ENCODE data around the gene GNE.

DNA sequence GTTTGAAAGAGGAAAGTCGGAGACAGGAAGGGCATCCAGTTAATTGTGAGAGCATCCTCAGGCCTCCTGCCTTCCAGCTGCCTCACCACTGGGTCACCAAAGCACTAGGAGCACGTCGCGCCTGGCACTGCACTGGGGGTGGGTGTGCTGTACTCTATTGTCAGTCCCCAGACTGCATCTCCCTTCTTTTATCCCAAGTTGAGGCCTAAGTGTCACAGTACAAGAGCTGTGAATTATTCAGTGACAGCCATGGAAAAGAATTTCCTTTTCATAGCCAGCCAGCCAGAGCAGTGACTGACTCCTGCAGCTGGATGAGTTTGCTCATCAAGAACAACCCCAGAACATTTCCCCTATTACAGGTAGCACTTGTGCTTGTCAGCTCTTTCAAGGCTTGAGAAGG lies 51.2 kb downstream of the GNE start:
- TF ChIP-seq, protein P1, sequence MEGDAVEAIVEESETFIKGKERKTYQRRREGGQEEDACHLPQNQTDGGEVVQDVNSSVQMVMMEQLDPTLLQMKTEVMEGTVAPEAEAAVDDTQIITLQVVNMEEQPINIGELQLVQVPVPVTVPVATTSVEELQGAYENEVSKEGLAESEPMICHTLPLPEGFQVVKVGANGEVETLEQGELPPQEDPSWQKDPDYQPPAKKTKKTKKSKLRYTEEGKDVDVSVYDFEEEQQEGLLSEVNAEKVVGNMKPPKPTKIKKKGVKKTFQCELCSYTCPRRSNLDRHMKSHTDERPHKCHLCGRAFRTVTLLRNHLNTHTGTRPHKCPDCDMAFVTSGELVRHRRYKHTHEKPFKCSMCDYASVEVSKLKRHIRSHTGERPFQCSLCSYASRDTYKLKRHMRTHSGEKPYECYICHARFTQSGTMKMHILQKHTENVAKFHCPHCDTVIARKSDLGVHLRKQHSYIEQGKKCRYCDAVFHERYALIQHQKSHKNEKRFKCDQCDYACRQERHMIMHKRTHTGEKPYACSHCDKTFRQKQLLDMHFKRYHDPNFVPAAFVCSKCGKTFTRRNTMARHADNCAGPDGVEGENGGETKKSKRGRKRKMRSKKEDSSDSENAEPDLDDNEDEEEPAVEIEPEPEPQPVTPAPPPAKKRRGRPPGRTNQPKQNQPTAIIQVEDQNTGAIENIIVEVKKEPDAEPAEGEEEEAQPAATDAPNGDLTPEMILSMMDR (IDR thresholded peaks at IDR 0.05; ENCODE audit: insufficient read depth, low read length): no peak
- TF ChIP-seq POLR2AphosphoS5 (IDR thresholded peaks at IDR 0.05; ENCODE audit: low read depth) (no peak), SPI1 (IDR thresholded peaks at IDR 0.05; ENCODE audit: borderline replicate concordance, low read depth) (no peak)
- TF ChIP-seq, protein P2, sequence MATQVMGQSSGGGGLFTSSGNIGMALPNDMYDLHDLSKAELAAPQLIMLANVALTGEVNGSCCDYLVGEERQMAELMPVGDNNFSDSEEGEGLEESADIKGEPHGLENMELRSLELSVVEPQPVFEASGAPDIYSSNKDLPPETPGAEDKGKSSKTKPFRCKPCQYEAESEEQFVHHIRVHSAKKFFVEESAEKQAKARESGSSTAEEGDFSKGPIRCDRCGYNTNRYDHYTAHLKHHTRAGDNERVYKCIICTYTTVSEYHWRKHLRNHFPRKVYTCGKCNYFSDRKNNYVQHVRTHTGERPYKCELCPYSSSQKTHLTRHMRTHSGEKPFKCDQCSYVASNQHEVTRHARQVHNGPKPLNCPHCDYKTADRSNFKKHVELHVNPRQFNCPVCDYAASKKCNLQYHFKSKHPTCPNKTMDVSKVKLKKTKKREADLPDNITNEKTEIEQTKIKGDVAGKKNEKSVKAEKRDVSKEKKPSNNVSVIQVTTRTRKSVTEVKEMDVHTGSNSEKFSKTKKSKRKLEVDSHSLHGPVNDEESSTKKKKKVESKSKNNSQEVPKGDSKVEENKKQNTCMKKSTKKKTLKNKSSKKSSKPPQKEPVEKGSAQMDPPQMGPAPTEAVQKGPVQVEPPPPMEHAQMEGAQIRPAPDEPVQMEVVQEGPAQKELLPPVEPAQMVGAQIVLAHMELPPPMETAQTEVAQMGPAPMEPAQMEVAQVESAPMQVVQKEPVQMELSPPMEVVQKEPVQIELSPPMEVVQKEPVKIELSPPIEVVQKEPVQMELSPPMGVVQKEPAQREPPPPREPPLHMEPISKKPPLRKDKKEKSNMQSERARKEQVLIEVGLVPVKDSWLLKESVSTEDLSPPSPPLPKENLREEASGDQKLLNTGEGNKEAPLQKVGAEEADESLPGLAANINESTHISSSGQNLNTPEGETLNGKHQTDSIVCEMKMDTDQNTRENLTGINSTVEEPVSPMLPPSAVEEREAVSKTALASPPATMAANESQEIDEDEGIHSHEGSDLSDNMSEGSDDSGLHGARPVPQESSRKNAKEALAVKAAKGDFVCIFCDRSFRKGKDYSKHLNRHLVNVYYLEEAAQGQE (IDR thresholded peaks at IDR 0.05; ENCODE audit: insufficient replicate concordance, low read depth): no peak

All from HL-60 (cell line).